ENCODE results near the gene RREB1. TPM values are rescaled to one million over a fixed set of nuclear protein-coding genes. Genes with fewer than 3 reads are reported as not detected.

The RREB1 gene
- total RNA-seq, 4 donors from 2014 or later, result 73.9 to 214 (median 107) TPM

GRCh38 chr6:7134999-7135745 lies 27.4 kb downstream of the RREB1 start:
- H3K4me3 ChIP-seq, result no peak overlapping the region

DNA sequence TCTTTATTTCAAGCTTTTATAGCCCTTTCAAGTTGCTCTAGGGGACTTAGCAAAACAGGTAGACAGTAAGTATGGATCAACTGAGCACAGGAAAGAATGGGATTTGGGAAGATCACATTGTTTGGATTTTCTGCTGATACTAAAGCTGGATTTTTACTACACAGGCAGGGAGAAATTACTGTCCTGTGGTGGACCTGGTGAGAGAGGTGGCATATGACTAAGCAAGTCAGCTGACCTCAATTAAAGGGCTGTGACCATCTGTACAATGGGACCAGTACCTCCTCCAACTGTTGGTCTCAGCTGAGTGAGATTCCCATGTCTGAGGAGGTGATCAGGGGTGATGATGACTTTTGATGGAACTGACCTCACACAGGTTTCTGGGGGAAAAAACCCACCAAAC lies 28.0 kb downstream of the RREB1 start:
- no peak for TF ChIP-seq EP300 (IDR thresholded peaks at IDR 0.05; ENCODE audit: low read depth)
- TF ChIP-seq POLR2AphosphoS5 (IDR thresholded peaks at IDR 0.05), result no peak
- TF ChIP-seq POLR2A (IDR thresholded peaks at IDR 0.05), result no peak
- TF ChIP-seq, protein P1, sequence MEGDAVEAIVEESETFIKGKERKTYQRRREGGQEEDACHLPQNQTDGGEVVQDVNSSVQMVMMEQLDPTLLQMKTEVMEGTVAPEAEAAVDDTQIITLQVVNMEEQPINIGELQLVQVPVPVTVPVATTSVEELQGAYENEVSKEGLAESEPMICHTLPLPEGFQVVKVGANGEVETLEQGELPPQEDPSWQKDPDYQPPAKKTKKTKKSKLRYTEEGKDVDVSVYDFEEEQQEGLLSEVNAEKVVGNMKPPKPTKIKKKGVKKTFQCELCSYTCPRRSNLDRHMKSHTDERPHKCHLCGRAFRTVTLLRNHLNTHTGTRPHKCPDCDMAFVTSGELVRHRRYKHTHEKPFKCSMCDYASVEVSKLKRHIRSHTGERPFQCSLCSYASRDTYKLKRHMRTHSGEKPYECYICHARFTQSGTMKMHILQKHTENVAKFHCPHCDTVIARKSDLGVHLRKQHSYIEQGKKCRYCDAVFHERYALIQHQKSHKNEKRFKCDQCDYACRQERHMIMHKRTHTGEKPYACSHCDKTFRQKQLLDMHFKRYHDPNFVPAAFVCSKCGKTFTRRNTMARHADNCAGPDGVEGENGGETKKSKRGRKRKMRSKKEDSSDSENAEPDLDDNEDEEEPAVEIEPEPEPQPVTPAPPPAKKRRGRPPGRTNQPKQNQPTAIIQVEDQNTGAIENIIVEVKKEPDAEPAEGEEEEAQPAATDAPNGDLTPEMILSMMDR (IDR thresholded peaks at IDR 0.05), result no peak
- H3K27ac ChIP-seq, result peak overlapping the region; percentile 93 to 98 (median 96)
- H3K4me1 ChIP-seq, result peaks cover 32 to 88% (median 53%) of the 10 kb centered on the region in 4 donors
- intact Hi-C loops (cut with DNase I; ENCODE audit: low total_unique reads), result no loop called here
- DNase-seq, result no peak
- in situ Hi-C loops (cut with MboI; ENCODE audit: low pct_ligation_motif_present in 1 of 4, low pct_unique_long_range_greater_than_20kb in 1 of 4, low sequenced_read_pairs in 3 of 4), result no loop called here
- no peak overlapping the region for H3K4me3 ChIP-seq
- H3K9me3 ChIP-seq, result no peaks in the 10 kb centered on the region
- no peaks in the 10 kb centered on the region for H3K27me3 ChIP-seq
- H3K36me3 ChIP-seq, result no peaks in the 10 kb centered on the region

More at GRCh38 chr6:7134999-7135745, 27.4 kb downstream of the RREB1 start:
- H3K36me3 ChIP-seq, result no peaks in the 10 kb centered on the region
- 69 to 88% methylated on average over 3 to 4 of the region's 4 CpGs for WGBS, 2 donors (ENCODE audit: low coverage in 1 of 2)
- no peak for TF ChIP-seq POLR2A (IDR thresholded peaks at IDR 0.05)
- TF ChIP-seq POLR2AphosphoS5 (IDR thresholded peaks at IDR 0.05), result no peak
- TF ChIP-seq, protein P1 (IDR thresholded peaks at IDR 0.05), result no peak
- no peak for TF ChIP-seq EP300 (IDR thresholded peaks at IDR 0.05; ENCODE audit: low read depth)
- intact Hi-C loops (cut with DNase I; ENCODE audit: low total_unique reads), result no loop called here
- H3K27me3 ChIP-seq, result no peaks in the 10 kb centered on the region
- peaks cover 35 to 87% (median 48%) of the 10 kb centered on the region in 4 donors for H3K4me1 ChIP-seq
- no peak for DNase-seq
- H3K27ac ChIP-seq, result peak overlapping the region; percentile 93 to 98 (median 96)
- no peaks in the 10 kb centered on the region for H3K9me3 ChIP-seq
- in situ Hi-C loops (cut with MboI; ENCODE audit: low pct_ligation_motif_present in 1 of 4, low pct_unique_long_range_greater_than_20kb in 1 of 4, low sequenced_read_pairs in 3 of 4), result no loop called here

DNA sequence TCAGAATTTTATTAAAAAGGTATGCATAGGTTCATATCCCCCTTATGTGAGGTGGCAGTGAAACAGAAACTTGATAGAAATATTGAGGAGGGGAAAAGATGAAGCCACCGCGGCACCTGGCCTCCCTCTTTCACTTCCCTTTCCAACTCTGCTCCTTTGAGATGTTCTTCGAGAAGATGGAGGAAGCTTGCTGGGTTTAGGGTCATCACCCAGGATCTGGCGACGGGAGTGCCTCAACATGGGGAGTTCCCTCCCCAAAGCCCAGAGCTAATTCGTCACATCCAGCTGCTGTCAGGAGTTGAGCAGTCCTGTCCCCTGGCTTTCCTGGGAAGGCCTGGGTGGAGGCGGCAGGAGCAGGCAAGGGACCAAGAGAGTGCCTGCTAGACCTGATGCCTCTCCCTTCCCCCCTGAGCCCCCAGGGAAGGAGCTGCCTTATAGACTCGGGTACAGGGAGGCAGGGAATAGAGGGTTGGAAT lies 29.1 kb downstream of the RREB1 start:
- in situ Hi-C loops (cut with MboI; ENCODE audit: low pct_ligation_motif_present in 1 of 4, low pct_unique_long_range_greater_than_20kb in 1 of 4, low sequenced_read_pairs in 3 of 4), result no loop called here
- H3K27me3 ChIP-seq, result no peaks in the 10 kb centered on the region
- DNase-seq, result peak; percentile 42
- no peak overlapping the region for H3K4me3 ChIP-seq
- peaks cover 37 to 85% (median 61%) of the 10 kb centered on the region in 4 donors for H3K4me1 ChIP-seq
- H3K36me3 ChIP-seq, result no peaks in the 10 kb centered on the region
- no peaks in the 10 kb centered on the region for H3K9me3 ChIP-seq
- peak overlapping the region; percentile 93 to 98 (median 96) for H3K27ac ChIP-seq
- TF ChIP-seq POLR2AphosphoS5 (IDR thresholded peaks at IDR 0.05), result no peak
- WGBS, 2 donors (ENCODE audit: low coverage in 1 of 2), result 62% methylated on average over 8 of the region's 8 CpGs; no CpG with 5 or more reads in 1 of the 2 donors
- intact Hi-C loops (cut with DNase I; ENCODE audit: low total_unique reads), result loop anchor here (1.0 kb wide), 1 partner anchor 21 kb away; no protein-coding TSS in a partner anchor

- Histone ChIP-seq H3K9me3 (no peaks in the 10 kb centered on the region), H3K4me1 (peaks cover 43 to 85% (median 64%) of the 10 kb centered on the region in 4 donors), H3K4me3 (peak overlapping the region in 1 of 4 donors; percentile 5), H3K27me3 (no peaks in the 10 kb centered on the region), H3K27ac (peak overlapping the region; percentile 93 to 98 (median 96)), H3K36me3 (no peaks in the 10 kb centered on the region)
- peak; percentile 61 for DNase-seq
- in situ Hi-C loops (cut with MboI; ENCODE audit: low pct_ligation_motif_present in 1 of 4, low pct_unique_long_range_greater_than_20kb in 1 of 4, low sequenced_read_pairs in 3 of 4), result no loop called here
- TF ChIP-seq EP300 (IDR thresholded peaks at IDR 0.05; ENCODE audit: low read depth) (no peak), POLR2AphosphoS5 (IDR thresholded peaks at IDR 0.05) (peak in 2 of 3 donors; percentile 36 to 40), POLR2A (IDR thresholded peaks at IDR 0.05) (peak; percentile 29)
- TF ChIP-seq, protein P1 (IDR thresholded peaks at IDR 0.05), result no peak
- intact Hi-C loops (cut with DNase I; ENCODE audit: low total_unique reads), result loop anchor here (1.0 kb wide), 1 partner anchor 21 kb away; no protein-coding TSS in a partner anchor
- 18 to 20% methylated on average over 10 to 11 of the region's 11 CpGs for WGBS, 2 donors (ENCODE audit: low coverage in 1 of 2)
These were observed 29.7 kb downstream of the RREB1 start for GRCh38 chr6:7137335-7138045.

All from transverse colon (tissue), 4 donors.